BLaER1 treated with 17β-estradiol and CSF1 and Interleukin-3, amounts not matched to agents 10 nM and 100 nM (cell line): ENCODE measurements around the gene KIF1B.
"Not testable (repeated sequence)": the region's sequence is repeated elsewhere in the genome, so short reads cannot be mapped to it uniquely, and the experiment has no call there.

Experiments used
- H3K27ac ChIP-seq, 11 experiments: shearing (Covaris generic); formaldehyde crosslinking; 2 replicates each; pipeline ENCODE4 v1.8.1; 2022
- H3K27me3 ChIP-seq, 11 experiments: shearing (Covaris generic); formaldehyde crosslinking; 2 replicates each; pipeline ENCODE4 v1.8.1; 2022
- H3K36me3 ChIP-seq, 11 experiments: shearing (Covaris generic); formaldehyde crosslinking; 2 replicates each; pipeline ENCODE4 v1.8.1; 2022
- H3K4me1 ChIP-seq, 10 experiments: shearing (Covaris generic); formaldehyde crosslinking; 2 replicates each; pipeline ENCODE4 v1.8.1; 2022
- H3K4me2 ChIP-seq, 11 experiments: shearing (Covaris generic); formaldehyde crosslinking; 2 replicates each; pipeline ENCODE4 v1.8.1; 2022
- H3K4me3 ChIP-seq, 10 experiments: shearing (Covaris generic); formaldehyde crosslinking; 2 replicates each; pipeline ENCODE4 v1.8.1; 2022
- H3K9ac ChIP-seq, 11 experiments: shearing (Covaris generic); formaldehyde crosslinking; 2 replicates each; pipeline ENCODE4 v1.8.1; 2022
- H3K9me3 ChIP-seq, 11 experiments: shearing (Covaris generic); formaldehyde crosslinking; replicated peaks in 1 of 11; 2 replicates each; pipeline ENCODE4 v1.8.1; 2022
- H4K20me1 ChIP-seq, 11 experiments: shearing (Covaris generic); formaldehyde crosslinking; 2 replicates each; pipeline ENCODE4 v1.8.1; 2022
- Cebpa-rat ChIP-seq, 11 experiments: shearing (Covaris generic); IDR thresholded peaks; 2 replicates each; pipeline ENCODE4 v1.8.1; 2022

Gene KIF1B

DNA sequence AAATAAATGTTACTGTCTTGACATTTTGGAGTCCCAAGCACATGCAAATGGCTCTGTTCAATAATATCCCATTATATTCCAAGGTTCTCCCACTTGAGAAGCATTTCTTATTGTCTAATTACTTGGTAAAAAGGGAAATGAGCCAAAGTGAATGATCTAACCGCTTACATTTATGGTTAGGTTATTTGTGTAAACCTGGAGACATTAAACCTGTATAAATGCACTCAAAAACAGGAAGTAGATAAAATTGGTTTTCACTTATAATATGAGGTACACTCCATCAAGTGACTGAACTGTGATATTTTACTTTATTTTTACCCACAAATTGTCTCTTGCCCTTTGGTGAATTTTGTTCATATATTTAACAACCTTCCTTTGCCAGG lies 26.8 kb downstream of the KIF1B start:
- peaks cover 0 to 7% (median 0%) of the 10 kb centered on the region in 11 experiments; a peak in 7 of 22 replicates for H3K9me3 ChIP-seq
- peaks cover 0 to 14% (median 7%) of the 10 kb centered on the region in 10 experiments; a peak in 12 of 20 replicates for H3K4me1 ChIP-seq
- no peak overlapping the region for H3K9ac ChIP-seq
- peaks cover 12 to 50% (median 32%) of the 10 kb centered on the region in 11 experiments; a peak in 21 of 22 replicates for H3K36me3 ChIP-seq
- no peak overlapping the region for H3K4me2 ChIP-seq
- no peaks in the 10 kb centered on the region for H3K27me3 ChIP-seq
- no peak overlapping the region for H3K27ac ChIP-seq
- H4K20me1 ChIP-seq, result peaks cover 0 to 50% (median 0%) of the 10 kb centered on the region in 11 experiments; a peak in 8 of 22 replicates
- TF ChIP-seq Cebpa-rat (IDR thresholded peaks at IDR 0.05), result no peak
- H3K4me3 ChIP-seq, result no peak overlapping the region

DNA sequence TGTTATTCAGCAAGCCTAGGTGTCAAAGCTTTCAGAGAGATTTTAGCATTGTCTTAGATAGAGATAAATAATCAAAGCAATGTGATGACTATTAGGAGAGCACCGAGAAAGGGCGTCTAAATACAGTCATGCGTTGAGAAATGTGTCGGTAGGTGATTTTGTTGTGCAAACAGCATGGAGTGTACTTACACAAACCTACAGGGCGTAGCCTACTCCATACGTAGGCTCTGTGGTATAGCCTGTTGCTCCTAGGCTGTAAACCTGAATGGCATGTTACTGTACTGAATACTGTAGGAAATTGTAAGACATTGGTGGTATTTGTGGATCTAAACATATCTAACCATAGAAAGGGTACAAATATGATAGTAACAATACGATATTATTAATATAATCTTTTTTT lies 31.8 kb downstream of the KIF1B start:
- Histone ChIP-seq H3K27me3 (no peaks in the 10 kb centered on the region), H3K9ac (no peak overlapping the region), H3K4me1 (peaks cover 8 to 26% (median 18%) of the 10 kb centered on the region in 10 experiments; a peak in 17 of 20 replicates), H3K36me3 (peaks cover 0 to 40% (median 18%) of the 10 kb centered on the region in 11 experiments; a peak in 12 of 22 replicates), H4K20me1 (peaks cover 0 to 45% (median 0%) of the 10 kb centered on the region in 11 experiments; a peak in 3 of 22 replicates), H3K4me3 (no peak overlapping the region), H3K4me2 (peak overlapping the region in 4 of 11 experiments; percentile 0 to 24 (median 12); a peak in 1 of 22 replicates), H3K27ac (peak overlapping the region in 5 of 11 experiments; percentile 4 to 65 (median 57); a peak in 2 of 22 replicates), H3K9me3 (peaks cover 0 to 47% (median 17%) of the 10 kb centered on the region in 11 experiments; a peak in 13 of 22 replicates)
- no peak for TF ChIP-seq Cebpa-rat (IDR thresholded peaks at IDR 0.05)

DNA sequence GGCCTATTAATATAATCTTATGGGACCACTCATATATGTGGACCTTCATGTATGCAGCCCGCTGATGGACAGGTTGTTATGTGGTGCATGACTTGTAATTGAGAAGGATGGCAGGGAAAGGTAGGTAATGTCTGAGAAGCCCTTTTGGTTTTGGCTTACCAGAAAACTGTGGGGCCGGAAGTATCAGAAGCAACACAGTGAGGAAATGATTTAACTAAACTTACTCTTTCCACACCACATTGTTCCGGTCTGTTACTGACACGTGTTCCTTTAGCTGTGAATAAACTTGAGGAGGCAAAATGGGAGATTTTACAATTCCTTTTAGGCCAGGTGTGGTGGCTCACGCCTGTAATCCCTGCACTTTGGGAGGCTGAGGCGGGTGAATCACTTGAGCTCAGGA lies 32.4 kb downstream of the KIF1B start:
- Histone ChIP-seq H4K20me1 (peaks cover 0 to 38% (median 0%) of the 10 kb centered on the region in 11 experiments; a peak in 4 of 22 replicates), H3K27me3 (no peaks in the 10 kb centered on the region), H3K9me3 (peaks cover 0 to 49% (median 19%) of the 10 kb centered on the region in 11 experiments; a peak in 14 of 22 replicates), H3K4me1 (peaks cover 8 to 26% (median 18%) of the 10 kb centered on the region in 10 experiments; a peak in 17 of 20 replicates), H3K27ac (peak overlapping the region in 10 of 11 experiments; percentile 4 to 65 (median 50); a peak in 13 of 22 replicates), H3K4me3 (no peak overlapping the region), H3K36me3 (peaks cover 2 to 44% (median 19%) of the 10 kb centered on the region in 11 experiments; a peak in 14 of 22 replicates), H3K4me2 (peak overlapping the region; percentile 1 to 30 (median 9); a peak in 10 of 22 replicates), H3K9ac (peak overlapping the region in 1 of 11 experiments; percentile 6; a peak in 1 of 22 replicates)
- TF ChIP-seq Cebpa-rat (IDR thresholded peaks at IDR 0.05), result no peak

DNA sequence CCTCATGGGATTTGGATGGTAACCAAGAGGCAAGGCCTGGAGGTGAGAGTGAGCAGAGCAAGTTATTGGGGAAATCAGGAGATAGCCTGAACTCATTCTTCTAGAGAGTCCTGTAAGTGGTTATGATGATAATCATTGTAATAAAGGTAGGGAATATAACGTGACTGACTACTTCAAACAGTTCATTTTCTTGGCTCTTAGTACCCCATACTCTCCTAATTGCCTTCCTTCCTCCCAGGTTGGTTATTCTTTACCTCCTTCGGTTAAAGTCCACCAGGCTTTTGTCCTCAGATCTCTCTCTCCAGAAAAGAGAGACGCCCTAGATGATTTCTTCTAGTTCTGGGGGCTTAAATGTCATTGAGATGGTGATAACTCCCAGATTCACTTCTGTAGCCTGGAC lies 35.3 kb downstream of the KIF1B start:
- Histone ChIP-seq H3K9me3 (peaks cover 0 to 56% (median 23%) of the 10 kb centered on the region in 11 experiments; a peak in 14 of 22 replicates), H3K36me3 (peaks cover 0 to 33% (median 21%) of the 10 kb centered on the region in 11 experiments; a peak in 14 of 22 replicates), H4K20me1 (peaks cover 0 to 32% (median 0%) of the 10 kb centered on the region in 11 experiments; a peak in 5 of 22 replicates), H3K27me3 (no peaks in the 10 kb centered on the region), H3K27ac (no peak overlapping the region), H3K4me1 (peaks cover 14 to 33% (median 23%) of the 10 kb centered on the region in 10 experiments), H3K9ac (no peak overlapping the region), H3K4me2 (no peak overlapping the region), H3K4me3 (no peak overlapping the region)
- TF ChIP-seq Cebpa-rat (IDR thresholded peaks at IDR 0.05), result no peak

DNA sequence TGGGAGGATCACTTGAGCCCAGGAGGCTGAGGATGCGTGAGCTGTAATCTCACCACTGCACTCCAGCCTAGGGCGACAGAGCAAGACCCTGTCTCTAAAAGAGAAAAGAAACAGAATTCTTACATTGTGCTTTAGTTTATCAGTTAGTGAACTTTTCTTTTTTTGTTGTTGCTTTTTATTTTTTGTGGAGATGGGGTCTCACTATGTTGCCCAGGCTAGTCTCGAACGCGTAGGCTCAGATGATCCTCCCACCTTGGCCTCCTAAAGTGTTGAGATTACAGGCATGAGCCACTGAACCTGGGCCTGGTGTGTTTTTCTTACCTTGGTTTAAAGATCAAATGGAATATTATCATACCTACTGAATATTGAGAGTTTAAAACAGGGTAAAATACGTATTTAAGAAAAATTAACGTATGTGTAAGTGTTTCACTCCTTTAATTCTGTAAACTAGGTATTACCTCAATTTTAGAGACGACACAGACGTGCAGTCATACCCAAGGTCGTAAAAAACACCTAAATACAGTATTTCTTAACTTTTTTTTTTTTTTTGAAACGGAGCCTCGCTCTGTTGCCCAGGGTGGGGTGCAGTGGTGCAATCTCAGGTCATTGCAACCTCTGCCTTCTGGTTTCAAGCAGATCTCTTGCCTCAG lies 39.6 kb downstream of the KIF1B start:
- peaks cover 33 to 50% (median 40%) of the 10 kb centered on the region in 10 experiments for H3K4me1 ChIP-seq

DNA sequence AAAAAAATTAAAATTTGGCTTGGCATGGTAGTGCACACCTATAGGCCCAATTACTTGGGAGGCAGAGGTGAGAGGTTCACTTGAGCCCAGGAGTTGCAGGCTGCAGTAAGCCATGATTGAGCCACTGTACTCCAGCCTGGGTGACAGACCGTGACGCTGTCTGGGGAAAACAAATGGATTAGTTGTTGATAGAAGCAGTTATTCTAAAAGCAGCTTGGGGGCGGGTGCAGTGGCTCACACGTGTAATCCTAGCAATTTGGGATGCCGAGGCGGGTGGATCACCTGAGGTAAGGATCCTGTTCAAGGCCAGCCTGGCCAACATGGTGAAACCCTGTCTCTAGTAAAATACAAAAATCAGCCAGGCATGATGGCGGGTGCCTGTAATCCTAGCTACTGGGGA lies 40.3 kb downstream of the KIF1B start:
- peak overlapping the region in 4 of 11 experiments; percentile 25 to 96 (median 90); a peak in 7 of 22 replicates for H3K27ac ChIP-seq
- H3K4me3 ChIP-seq, result no peak overlapping the region
- no peak for TF ChIP-seq Cebpa-rat (IDR thresholded peaks at IDR 0.05)
- H4K20me1 ChIP-seq, result peaks cover 0 to 50% (median 4%) of the 10 kb centered on the region in 11 experiments; a peak in 10 of 22 replicates
- H3K36me3 ChIP-seq, result peaks cover under 1 to 27% (median 17%) of the 10 kb centered on the region in 11 experiments; a peak in 12 of 22 replicates
- H3K4me1 ChIP-seq, result peaks cover 33 to 52% (median 40%) of the 10 kb centered on the region in 10 experiments
- peak overlapping the region in 3 of 11 experiments; percentile 44 to 71 (median 66); a peak in 5 of 22 replicates for H3K9ac ChIP-seq
- no peaks in the 10 kb centered on the region for H3K27me3 ChIP-seq
- peaks cover 0 to 23% (median 0%) of the 10 kb centered on the region in 11 experiments; a peak in 5 of 22 replicates for H3K9me3 ChIP-seq
- peak overlapping the region; percentile 17 to 87 (median 50); a peak in 21 of 22 replicates for H3K4me2 ChIP-seq

More for the DNA sequence above, 39.6 kb downstream of the KIF1B start:
- H3K9me3 ChIP-seq, result peaks cover 0 to 26% (median 5%) of the 10 kb centered on the region in 11 experiments; a peak in 5 of 22 replicates
- H3K27me3 ChIP-seq, result no peaks in the 10 kb centered on the region
- H3K9ac ChIP-seq, result no peak overlapping the region
- no peak overlapping the region for H3K4me3 ChIP-seq
- peaks cover 0 to 32% (median 18%) of the 10 kb centered on the region in 11 experiments; a peak in 12 of 22 replicates for H3K36me3 ChIP-seq
- H4K20me1 ChIP-seq, result peaks cover 0 to 50% (median 4%) of the 10 kb centered on the region in 11 experiments; a peak in 10 of 22 replicates
- H3K4me2 ChIP-seq, result peak overlapping the region in 9 of 11 experiments; percentile 17 to 87 (median 50); a peak in 14 of 22 replicates
- no peak for TF ChIP-seq Cebpa-rat (IDR thresholded peaks at IDR 0.05)
- H3K27ac ChIP-seq, result peak overlapping the region in 1 of 11 experiments; percentile 96; a peak in 1 of 22 replicates

DNA sequence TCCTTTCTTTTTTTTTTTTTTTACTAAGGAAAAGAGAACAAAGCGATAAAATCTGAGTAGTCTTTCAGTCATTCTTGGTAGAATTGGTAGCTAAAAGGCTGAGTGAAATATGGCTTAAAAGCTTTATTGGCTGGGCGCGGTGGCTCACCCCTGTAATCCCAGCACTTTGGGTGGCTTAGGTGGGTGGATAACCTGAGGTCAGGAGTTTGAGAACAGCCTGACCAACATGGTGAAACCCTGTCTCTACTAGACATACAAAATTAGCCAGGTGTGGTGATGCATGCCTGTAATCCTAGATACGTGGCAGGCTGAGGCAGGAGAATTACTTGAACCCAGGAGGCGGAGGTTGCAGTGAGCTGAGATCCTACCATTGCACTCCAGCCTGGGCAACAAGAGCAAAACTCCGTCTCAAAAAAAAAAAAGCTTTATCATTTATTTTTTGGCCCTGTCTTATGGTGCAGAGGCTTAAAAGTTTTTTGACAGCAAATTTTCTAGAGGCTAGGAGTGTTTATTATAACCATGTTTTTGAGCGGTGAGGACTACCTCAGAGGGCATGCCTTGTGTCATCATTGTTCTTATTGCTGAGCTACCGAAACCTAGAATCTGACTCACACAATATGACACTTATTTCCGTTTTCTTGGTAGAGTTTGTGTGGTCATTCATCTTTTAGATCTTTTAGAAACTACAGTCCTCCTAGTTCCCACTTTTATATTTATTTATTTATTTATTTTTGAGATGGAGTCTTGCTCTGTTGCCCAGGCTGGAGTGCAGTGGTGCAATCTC lies 41.1 kb downstream of the KIF1B start:
- peak overlapping the region in 3 of 11 experiments; percentile 44 to 71 (median 66); a peak in 6 of 22 replicates for H3K9ac ChIP-seq
- peaks cover 0 to 15% (median 0%) of the 10 kb centered on the region in 11 experiments; a peak in 4 of 22 replicates for H3K9me3 ChIP-seq
- peak overlapping the region in 5 of 11 experiments; percentile 25 to 96 (median 89); a peak in 9 of 22 replicates for H3K27ac ChIP-seq
- peak overlapping the region in 9 of 11 experiments; percentile 30 to 87 (median 50); a peak in 17 of 22 replicates for H3K4me2 ChIP-seq
- H3K4me1 ChIP-seq, result peaks cover 33 to 52% (median 40%) of the 10 kb centered on the region in 10 experiments
- peaks cover 5 to 27% (median 14%) of the 10 kb centered on the region in 11 experiments; a peak in 16 of 22 replicates for H3K36me3 ChIP-seq
- not testable (repeated sequence) for H3K4me3 ChIP-seq, H3K27me3 ChIP-seq
- peaks cover 0 to 50% (median 4%) of the 10 kb centered on the region in 11 experiments; a peak in 10 of 22 replicates for H4K20me1 ChIP-seq

DNA sequence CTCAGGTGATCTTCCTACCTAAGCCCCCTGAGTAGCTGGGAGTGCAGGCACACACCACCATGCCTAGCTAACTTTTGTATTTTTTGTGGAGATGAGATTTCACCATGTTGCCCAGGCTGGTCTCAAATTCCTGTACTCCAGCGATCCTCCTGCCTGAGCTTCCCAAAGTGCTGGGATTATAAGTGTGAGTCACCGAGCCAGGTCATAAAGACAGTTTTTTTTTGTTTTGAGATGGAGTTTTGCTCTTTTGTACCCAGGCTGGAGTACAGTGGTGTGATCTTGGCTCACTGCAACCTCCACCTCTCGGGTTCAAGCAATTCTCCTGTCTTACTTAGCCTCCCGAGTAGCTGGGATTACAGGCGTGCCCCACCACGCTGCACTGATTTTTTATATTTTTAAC lies 42.1 kb downstream of the KIF1B start:
- H3K4me2 ChIP-seq, result peak overlapping the region; percentile 22 to 87 (median 55); a peak in 12 of 22 replicates
- H3K4me3 ChIP-seq, result no peak overlapping the region
- H3K36me3 ChIP-seq, result peaks cover 13 to 24% (median 19%) of the 10 kb centered on the region in 11 experiments; a peak in 19 of 22 replicates
- H3K4me1 ChIP-seq, result peaks cover 37 to 52% (median 45%) of the 10 kb centered on the region in 10 experiments
- TF ChIP-seq Cebpa-rat (IDR thresholded peaks at IDR 0.05), result no peak
- H3K27ac ChIP-seq, result peak overlapping the region in 4 of 11 experiments; percentile 17 to 96 (median 90); a peak in 7 of 22 replicates
- peak overlapping the region in 2 of 11 experiments; percentile 38 to 58; a peak in 5 of 22 replicates for H3K9ac ChIP-seq
- H3K9me3 ChIP-seq, result peaks cover 0 to 13% (median 0%) of the 10 kb centered on the region in 11 experiments; a peak in 2 of 22 replicates
- H3K27me3 ChIP-seq, result no peaks in the 10 kb centered on the region
- peaks cover 0 to 50% (median 4%) of the 10 kb centered on the region in 11 experiments; a peak in 10 of 22 replicates for H4K20me1 ChIP-seq
